ENCODE results near the gene COX5A. TPM values are rescaled to one million over a fixed set of nuclear protein-coding genes. Genes with fewer than 3 reads are reported as not detected.

Gene COX5A
- total and polyA plus RNA-seq, 2 experiments from 2014 or later, result 190 to 885 TPM

- Mint-ChIP-seq H3K27ac (no peak overlapping the region), H3K4me3 (no peak overlapping the region), H3K27me3 (ENCODE audit: insufficient read depth, low read depth, poor library complexity) (peaks cover 13% of the 10 kb centered on the region), H3K4me1 (peaks cover 14% of the 10 kb centered on the region), H3K36me3 (ENCODE audit: low read depth) (peaks cover 79% of the 10 kb centered on the region), H3K9me3 (no peaks in the 10 kb centered on the region)
- Histone ChIP-seq H3F3A (replicated peaks; ENCODE audit: low read depth) (peaks cover 17% of the 10 kb centered on the region; the same call in 1 of the 2 replicates), H3K27me3 (ENCODE audit: insufficient read depth) (no peaks in the 10 kb centered on the region), H3K4me2 (no peak overlapping the region), H3K36me3 (ENCODE audit: insufficient read depth) (peaks cover 24% of the 10 kb centered on the region), H3K27ac (ENCODE audit: low read depth) (no peak overlapping the region), H3K4me1 (ENCODE audit: insufficient read depth) (peaks cover 6% of the 10 kb centered on the region), H3K4me3 (no peak overlapping the region), H3K79me2 (replicated peaks; ENCODE audit: insufficient read depth) (peaks cover 13% of the 10 kb centered on the region), H4K20me1 (replicated peaks; ENCODE audit: insufficient read depth) (peaks cover 7% of the 10 kb centered on the region; the same call in 1 of the 2 replicates), H3K9me2 (ENCODE audit: insufficient read depth) (no peaks in the 10 kb centered on the region), H2AFZ (no peak overlapping the region)
- ATAC-seq (no peak), DNase-seq (ENCODE audit: low spot score) (no peak)
- TF ChIP-seq JUNB (IDR thresholded peaks at IDR 0.05; ENCODE audit: unreplicated experiment), result no peak
- no peak for TF ChIP-seq CTCF (conservative IDR thresholded peaks at IDR 0.05; ENCODE audit: low read depth in 2 of 2)
- no peak for TF ChIP-seq ZNF114 (CRISPR knock-in tag; IDR thresholded peaks at IDR 0.05)
- no peak for TF ChIP-seq CREB1 (CRISPR knock-in tag; IDR thresholded peaks at IDR 0.05; ENCODE audit: low read depth)
- no peak for TF ChIP-seq NANOG (IDR thresholded peaks at IDR 0.05; ENCODE audit: borderline replicate concordance)
- no peak for TF ChIP-seq EZH2 (IDR thresholded peaks at IDR 0.05; ENCODE audit: low read depth, unreplicated experiment)
- no peak for TF ChIP-seq ZNF331 (CRISPR knock-in tag; IDR thresholded peaks at IDR 0.05; ENCODE audit: low read depth)
- no peak for TF ChIP-seq POLR2AphosphoS5 (IDR thresholded peaks at IDR 0.05; ENCODE audit: low read depth)
Measured at GRCh38 chr15:74902295-74903075, 35.4 kb downstream of the COX5A start.

GRCh38 chr15:74901612-74902063 lies 36.2 kb downstream of the COX5A start:
- TF ChIP-seq CTCF (conservative IDR thresholded peaks at IDR 0.05; ENCODE audit: low read depth in 2 of 2), result peak; percentile 68 to 98
- no peak for TF ChIP-seq ZNF462 (CRISPR knock-in tag; IDR thresholded peaks at IDR 0.05)
- TF ChIP-seq STAT1 (IDR thresholded peaks at IDR 0.05; ENCODE audit: unreplicated experiment), result no peak
- H4K20me1 ChIP-seq (replicated peaks; ENCODE audit: insufficient read depth), result peaks cover 7% of the 10 kb centered on the region; the same call in 1 of the 2 replicates
- no peaks in the 10 kb centered on the region for H3K9me3 Mint-ChIP-seq
- H3K4me1 ChIP-seq (ENCODE audit: insufficient read depth), result peaks cover 6% of the 10 kb centered on the region
- peaks cover 17% of the 10 kb centered on the region; the same call in 1 of the 2 replicates for H3F3A ChIP-seq (replicated peaks; ENCODE audit: low read depth)
- peaks cover 14% of the 10 kb centered on the region for H3K27me3 Mint-ChIP-seq (ENCODE audit: insufficient read depth, low read depth, poor library complexity)
- ATAC-seq (peak; percentile 19), DNase-seq (ENCODE audit: low spot score) (peak; percentile 64)
- H3K9me2 ChIP-seq (ENCODE audit: insufficient read depth), result no peaks in the 10 kb centered on the region
- H3K36me3 ChIP-seq (ENCODE audit: insufficient read depth), result peaks cover 24% of the 10 kb centered on the region
- no peak overlapping the region for H3K4me3 Mint-ChIP-seq
- peaks cover 13% of the 10 kb centered on the region for H3K4me1 Mint-ChIP-seq
- no peak overlapping the region for H3K4me3 ChIP-seq
- H3K79me2 ChIP-seq (replicated peaks; ENCODE audit: insufficient read depth), result peaks cover 13% of the 10 kb centered on the region
- no peaks in the 10 kb centered on the region for H3K27me3 ChIP-seq (ENCODE audit: insufficient read depth)
- no peak overlapping the region for H3K27ac Mint-ChIP-seq
- no peak overlapping the region for H3K4me2 ChIP-seq
- H3K27ac ChIP-seq (ENCODE audit: low read depth), result no peak overlapping the region
- H3K36me3 Mint-ChIP-seq (ENCODE audit: low read depth), result peaks cover 83% of the 10 kb centered on the region
- H2AFZ ChIP-seq, result no peak overlapping the region
